ENCODE data around the gene LZTS2.

GRCh38 chr10:101005361-101005760, 5.8 kb downstream of the LZTS2 start:
- TF ChIP-seq, protein P1, sequence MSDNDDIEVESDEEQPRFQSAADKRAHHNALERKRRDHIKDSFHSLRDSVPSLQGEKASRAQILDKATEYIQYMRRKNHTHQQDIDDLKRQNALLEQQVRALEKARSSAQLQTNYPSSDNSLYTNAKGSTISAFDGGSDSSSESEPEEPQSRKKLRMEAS (IDR thresholded peaks at IDR 0.05): no peak
- TF ChIP-seq RAD21 (IDR thresholded peaks at IDR 0.05) (no peak), JUND (IDR thresholded peaks at IDR 0.05) (no peak), EGR1 (IDR thresholded peaks at IDR 0.05; ENCODE audit: low read depth in 2 of 2) (no peak), FOXA1 (IDR thresholded peaks at IDR 0.05) (no peak), GABPA (IDR thresholded peaks at IDR 0.05 in 1 of 2, conservative IDR thresholded peaks at IDR 0.05 in 1 of 2) (no peak), RXRA (IDR thresholded peaks at IDR 0.05) (no peak), NR2F2 (IDR thresholded peaks at IDR 0.05) (no peak), TAF1 (conservative IDR thresholded peaks at IDR 0.05) (no peak), YY1 (IDR thresholded peaks at IDR 0.05) (no peak)
- TF ChIP-seq, protein P2, sequence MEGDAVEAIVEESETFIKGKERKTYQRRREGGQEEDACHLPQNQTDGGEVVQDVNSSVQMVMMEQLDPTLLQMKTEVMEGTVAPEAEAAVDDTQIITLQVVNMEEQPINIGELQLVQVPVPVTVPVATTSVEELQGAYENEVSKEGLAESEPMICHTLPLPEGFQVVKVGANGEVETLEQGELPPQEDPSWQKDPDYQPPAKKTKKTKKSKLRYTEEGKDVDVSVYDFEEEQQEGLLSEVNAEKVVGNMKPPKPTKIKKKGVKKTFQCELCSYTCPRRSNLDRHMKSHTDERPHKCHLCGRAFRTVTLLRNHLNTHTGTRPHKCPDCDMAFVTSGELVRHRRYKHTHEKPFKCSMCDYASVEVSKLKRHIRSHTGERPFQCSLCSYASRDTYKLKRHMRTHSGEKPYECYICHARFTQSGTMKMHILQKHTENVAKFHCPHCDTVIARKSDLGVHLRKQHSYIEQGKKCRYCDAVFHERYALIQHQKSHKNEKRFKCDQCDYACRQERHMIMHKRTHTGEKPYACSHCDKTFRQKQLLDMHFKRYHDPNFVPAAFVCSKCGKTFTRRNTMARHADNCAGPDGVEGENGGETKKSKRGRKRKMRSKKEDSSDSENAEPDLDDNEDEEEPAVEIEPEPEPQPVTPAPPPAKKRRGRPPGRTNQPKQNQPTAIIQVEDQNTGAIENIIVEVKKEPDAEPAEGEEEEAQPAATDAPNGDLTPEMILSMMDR (IDR thresholded peaks at IDR 0.05; ENCODE audit: low read depth, low read length, missing input control): no peak
- TF ChIP-seq, protein P3, sequence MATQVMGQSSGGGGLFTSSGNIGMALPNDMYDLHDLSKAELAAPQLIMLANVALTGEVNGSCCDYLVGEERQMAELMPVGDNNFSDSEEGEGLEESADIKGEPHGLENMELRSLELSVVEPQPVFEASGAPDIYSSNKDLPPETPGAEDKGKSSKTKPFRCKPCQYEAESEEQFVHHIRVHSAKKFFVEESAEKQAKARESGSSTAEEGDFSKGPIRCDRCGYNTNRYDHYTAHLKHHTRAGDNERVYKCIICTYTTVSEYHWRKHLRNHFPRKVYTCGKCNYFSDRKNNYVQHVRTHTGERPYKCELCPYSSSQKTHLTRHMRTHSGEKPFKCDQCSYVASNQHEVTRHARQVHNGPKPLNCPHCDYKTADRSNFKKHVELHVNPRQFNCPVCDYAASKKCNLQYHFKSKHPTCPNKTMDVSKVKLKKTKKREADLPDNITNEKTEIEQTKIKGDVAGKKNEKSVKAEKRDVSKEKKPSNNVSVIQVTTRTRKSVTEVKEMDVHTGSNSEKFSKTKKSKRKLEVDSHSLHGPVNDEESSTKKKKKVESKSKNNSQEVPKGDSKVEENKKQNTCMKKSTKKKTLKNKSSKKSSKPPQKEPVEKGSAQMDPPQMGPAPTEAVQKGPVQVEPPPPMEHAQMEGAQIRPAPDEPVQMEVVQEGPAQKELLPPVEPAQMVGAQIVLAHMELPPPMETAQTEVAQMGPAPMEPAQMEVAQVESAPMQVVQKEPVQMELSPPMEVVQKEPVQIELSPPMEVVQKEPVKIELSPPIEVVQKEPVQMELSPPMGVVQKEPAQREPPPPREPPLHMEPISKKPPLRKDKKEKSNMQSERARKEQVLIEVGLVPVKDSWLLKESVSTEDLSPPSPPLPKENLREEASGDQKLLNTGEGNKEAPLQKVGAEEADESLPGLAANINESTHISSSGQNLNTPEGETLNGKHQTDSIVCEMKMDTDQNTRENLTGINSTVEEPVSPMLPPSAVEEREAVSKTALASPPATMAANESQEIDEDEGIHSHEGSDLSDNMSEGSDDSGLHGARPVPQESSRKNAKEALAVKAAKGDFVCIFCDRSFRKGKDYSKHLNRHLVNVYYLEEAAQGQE (IDR thresholded peaks at IDR 0.05): no peak
